Measurements from ENCODE around the gene HYKK.
"Not testable (repeated sequence)": the region's sequence is repeated elsewhere in the genome, so short reads cannot be mapped to it uniquely, and the experiment has no call there.

The HYKK gene

DNA sequence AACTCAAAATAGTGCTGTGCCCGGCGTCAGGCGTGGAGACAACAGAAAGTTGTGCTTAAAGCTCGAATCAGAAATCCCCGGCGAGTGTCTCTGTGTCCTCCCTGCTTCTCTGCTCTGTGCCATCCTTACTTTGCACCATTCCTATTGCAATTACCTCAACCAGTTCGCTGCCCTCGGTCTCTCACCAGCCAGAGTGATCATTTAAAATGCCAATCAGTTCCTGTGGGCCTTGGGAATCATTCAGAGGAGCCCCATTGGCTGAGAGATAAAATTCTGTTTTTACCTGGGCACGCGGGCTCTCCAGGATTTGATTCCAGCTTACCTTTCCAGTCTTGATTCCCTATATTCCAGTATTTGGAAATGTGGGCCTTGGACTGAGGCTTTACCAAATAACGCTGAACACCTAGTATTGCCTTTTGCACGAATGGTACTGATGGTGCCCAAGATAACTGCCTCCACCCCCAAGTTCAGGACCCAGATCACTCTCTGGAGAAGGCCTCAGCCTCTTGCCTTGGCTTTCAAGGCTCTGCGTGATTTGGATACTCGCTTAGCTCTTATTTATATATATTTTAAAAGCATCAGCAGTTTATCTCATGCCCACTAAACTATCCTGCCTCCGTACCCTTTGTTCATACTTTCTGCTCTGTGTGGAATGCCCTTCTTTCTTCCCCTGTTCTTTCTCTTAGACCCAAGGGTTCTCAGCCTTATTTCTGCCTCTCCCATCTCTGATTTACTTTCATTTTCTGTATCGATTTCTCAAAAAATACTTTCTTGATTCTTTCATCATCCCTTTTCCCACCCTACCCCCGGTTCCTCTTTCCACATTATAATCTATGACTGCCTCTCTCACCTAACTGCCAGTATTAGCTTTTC is 33.7 kb downstream of the HYKK start:
- DNase-seq: no peak

DNA sequence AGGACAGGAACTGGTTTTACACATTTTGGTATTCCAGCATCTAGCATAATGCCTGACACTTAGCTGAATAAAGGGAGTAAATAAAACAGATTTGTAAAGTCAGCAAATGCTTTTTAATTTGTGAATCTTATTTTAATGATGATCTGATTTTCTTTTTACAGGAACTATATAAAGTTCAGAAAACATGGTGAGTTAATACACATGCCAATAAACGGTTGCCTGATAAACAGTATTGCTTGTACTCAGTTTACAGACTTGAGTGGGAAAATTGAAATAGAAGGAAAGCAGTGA is 34.3 kb downstream of the HYKK start:
- no peak for DNase-seq

DNA sequence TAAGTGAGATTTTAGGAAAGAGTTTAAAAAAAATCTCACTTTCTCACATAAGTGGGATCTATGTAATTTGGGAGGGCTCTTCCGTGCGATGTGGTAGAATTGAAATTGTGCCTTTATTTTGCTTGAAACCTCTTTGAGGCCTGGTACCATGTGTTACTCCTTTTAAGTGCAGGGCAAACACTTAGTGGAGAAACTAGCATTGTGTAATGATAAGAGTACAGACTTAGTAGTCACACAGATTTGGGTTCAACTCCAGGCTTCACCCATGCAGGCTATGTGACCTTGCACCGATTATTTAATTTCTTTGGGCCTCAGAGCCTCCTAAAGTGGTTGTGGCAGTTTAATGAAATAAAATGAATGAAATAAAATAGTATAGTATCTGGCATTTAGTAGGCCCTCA is 35.3 kb downstream of the HYKK start:
- no peak for DNase-seq

DNA sequence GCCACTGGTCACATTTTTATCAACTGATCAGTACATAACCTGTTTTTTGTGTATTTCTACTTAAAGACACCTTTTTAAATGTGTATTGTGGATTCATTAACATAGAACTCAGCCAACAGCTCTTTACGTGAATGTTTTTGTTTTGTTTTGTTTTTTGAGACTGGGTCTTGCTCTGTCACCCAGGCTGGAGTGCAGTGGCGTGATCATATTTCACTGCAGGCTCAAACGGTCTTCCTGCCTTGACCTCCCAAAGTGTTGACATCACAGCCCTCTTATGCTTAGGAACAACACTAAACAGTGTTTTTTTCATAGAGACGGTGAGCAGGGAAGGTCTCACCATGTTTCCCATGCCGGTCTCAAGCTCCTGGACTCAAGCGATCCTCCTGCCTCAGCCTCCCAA is 42.8 kb downstream of the HYKK start:
- no peak for DNase-seq

DNA sequence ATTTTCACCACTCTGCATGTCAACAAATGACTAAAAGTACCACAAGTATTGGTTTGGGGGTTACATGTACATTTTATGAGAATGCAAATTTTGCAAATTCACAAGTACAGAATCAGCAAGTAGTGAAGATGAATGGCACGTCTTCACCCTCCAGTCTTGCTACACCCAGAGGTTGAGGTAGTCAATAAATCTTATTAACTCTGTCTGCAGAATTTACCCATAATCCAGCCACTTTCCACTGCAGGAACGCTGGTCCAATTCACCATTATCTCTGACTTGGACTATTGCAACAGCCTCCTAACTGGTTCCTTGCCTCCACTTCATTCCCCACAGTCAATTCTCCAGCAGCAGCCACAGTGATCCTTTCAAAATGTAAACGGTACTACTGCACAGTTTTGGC is 43.4 kb downstream of the HYKK start:
- DNase-seq: no peak

DNA sequence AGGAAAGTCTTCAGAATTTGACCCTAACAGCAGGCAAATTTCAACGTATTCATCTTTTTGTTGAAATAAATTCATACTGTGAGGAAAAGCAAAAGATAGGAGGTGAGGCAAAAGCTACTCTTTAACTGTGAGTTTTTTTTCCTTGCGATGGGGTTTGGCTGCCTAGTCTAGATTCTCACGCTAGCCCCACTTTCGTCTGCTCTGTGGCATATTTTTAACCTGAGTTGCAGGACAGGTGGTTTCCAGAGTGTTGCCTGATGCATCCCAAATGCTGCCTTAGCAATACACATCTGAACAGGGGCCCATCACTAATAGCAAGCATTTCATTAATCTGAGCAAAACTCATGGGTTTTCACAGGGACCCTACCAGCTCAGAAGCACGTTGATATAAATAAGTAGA is 44.5 kb downstream of the HYKK start:
- DNase-seq: no peak

DNA sequence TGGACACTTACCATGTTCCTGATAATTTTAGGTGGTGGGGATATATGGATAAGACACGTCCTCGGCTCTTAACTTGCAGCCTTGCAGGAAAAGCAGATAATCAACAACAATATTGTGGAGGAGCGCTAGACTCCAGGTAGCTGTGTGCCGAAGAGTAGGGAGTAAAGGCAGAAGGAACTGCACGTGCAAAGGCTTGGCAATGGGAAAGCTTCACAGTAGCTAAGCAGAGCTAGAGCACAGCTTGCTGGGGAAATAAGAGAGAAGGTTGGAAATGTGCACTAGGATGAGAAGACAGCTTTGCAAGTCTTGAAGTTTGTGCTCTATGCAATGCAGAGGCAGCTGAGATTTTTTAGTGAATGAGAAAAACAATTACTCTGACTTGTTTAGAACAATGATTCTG is 45.2 kb downstream of the HYKK start:
- DNase-seq: peak in 1 of 3 experiments; percentile 27

DNA sequence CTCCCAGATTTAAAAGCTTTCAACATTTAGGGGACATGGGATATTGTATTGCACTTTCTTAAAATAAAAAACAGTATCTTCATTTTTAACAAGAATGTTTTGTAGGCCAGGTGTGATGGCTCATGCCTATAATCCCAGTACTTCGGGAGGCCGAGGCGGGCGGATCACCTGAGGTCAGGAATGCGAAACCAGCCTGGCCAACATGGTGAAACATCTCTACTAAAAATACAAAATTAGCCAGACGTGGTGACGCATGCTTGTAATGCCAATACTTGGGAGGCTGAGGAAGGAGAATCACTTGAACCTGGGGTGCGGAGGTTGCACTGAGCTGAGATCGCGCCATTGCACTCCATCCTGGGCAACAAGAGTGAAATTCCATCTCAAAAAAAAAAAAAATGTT is 52.8 kb downstream of the HYKK start:
- DNase-seq: not testable (repeated sequence)

DNA sequence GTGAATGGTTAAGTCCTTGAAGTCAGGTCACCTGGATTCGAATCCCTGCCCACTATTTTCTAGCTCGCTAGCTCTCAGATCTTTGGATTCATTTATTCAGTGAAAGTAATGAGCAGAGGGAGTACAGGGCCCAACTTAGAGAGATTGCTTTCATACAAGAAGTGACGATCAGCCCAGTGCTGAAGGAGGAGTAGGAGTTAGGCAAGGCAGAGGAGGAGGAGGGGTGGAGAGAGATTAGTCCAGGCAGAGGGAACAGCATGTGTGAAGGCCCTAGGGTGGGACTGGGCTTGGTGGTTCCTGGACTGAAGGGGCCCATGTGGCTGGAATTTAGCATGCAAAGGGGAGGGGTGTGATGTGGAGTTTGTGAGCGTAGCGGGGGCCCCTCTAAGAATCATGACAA is 54.1 kb downstream of the HYKK start:
- no peak for DNase-seq

DNA sequence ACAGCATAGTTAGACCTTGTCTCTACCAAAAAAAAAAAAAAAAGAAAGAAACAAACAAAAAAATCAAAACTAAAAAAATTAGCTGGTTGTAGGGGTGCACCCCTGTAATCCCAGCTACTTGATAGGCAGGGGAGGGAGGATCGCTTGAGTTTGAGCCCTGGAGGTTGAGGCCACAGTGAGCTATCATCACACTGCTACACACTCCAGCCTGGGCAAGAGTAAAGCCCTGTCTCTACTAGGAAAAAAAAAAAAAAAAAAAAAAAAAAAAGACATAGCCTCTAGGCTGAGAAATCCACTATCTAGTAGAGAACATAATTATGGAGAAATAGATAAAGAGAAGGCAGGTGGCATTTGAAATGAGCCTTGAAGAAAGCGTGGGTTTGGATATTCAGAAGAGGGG is 55.7 kb downstream of the HYKK start:
- no peak for DNase-seq

DNA sequence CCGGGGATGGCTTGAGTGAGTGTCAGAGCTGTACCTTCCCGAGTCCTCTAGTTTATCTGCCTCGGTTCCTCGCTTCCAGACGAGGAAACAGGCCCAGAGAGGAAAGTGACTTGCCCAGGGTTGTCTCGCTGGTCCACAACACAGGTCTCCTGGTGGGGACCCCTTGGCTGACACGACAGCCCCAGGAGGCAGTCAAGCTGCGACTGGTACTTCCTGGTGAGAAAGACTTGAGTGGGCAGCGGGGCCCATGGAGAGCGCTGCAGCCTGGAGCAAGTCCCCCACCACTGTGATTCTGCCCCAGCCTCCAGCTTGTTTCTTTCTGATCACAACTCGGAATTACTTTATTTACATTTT is 57.3 kb downstream of the HYKK start:
- no peak for DNase-seq

DNA sequence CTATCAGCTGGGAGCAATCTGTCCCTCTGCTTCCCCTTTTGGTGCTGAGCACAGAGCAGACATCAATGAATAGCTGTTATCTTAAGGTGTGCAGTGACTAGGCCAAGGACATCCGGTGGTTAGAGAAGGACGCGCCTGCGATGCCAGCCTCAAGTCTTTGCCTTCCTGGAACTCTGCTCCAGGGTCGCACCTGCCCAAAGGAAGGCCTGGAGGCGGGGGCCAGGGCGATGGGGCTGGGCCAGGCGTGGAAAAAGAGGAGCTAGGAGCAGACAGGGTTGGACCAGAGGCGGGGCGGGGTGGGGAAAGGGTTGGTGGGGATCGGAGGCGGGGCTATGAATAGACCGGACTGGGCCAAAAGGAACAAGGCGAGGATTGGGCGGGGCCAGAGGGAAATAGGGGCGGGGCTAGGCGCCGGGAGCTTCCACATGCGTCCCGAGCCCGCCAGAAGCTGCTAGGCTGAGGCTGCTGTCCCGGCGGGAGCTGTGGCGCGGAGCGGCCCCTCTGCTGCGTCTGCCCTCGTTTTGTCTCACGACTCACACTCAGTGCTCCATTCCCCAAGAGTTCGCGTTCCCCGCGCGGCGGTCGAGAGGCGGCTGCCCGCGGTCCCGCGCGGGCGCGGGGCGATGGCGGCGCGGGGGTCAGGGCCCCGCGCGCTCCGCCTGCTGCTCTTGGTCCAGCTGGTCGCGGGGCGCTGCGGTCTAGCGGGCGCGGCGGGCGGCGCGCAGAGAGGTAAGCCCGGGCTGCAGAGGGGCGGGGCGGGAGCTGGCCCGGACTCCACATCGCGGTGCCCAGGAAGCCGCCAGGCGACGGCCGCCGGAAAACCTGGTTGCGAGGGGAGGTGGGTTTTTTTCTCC is 57.9 kb downstream of the HYKK start, which contains the start of gene CHRNA5:
CHRNA5 (plus strand) TSS at position 424 of the 854 bp plus-strand sequence; CDS start at position 624, 200 bp downstream.
- peak; percentile 88 to 96 (median 93) for DNase-seq

DNA sequence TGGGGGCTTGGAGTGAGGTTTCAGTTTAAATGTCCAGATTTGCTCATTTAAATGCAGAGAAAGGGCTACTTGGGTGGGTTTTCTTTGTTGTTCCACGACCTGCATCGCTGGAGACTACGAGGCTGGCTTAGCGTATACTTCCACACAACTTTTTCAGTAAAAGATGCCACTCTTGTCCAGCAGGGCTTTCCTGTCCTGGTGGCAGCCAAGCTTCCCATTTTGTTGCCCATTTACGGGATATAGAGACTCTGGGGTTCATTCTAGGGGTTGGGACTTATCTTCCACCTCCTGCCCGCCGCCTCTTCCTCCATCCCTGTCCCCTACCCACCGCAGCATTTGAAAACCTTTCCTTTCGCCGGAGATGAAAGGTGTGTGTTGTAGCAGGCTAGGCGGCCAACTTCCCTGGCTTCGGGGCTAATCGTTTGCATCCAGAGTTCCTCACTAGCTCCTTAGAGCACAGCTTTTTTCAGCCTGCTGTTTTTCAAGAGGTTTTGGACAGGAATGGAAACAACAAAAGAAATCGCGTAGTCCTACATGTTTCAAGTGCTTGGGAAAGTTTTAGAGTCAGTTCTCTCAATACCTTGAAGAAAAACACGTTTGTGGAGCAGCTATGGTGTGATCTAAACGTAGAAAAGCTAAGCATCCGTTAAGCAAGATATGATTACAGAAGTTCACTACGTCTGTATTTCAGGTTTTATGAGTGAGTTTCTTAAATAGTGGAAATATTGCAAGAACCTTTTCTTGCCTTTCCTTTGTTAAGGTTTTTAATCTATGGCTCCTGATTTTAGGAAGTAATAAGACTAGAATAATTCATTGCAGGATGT is 58.8 kb downstream of the HYKK start:
- peak; percentile 6 to 87 (median 82) for DNase-seq

DNA sequence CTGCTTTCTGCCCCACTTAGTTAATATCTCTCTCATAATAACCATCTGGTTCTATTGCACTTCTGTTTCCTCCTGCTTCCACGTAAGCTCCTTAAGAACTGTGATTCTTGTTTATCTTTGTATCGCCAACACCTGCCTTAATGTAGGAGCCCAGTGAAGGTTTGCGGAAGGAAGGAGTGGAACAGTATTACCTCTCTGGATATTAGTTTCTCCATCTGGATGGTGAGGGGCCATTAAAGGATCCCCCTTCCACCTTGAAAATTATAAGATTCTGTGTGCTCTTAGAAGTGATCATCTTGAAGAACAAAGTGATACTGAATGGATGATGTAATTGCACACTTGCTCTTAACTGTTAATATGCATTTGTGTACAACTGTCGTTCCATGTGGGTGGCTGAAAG is 60.2 kb downstream of the HYKK start:
- peak in 1 of 3 experiments; percentile 16 for DNase-seq

DNA sequence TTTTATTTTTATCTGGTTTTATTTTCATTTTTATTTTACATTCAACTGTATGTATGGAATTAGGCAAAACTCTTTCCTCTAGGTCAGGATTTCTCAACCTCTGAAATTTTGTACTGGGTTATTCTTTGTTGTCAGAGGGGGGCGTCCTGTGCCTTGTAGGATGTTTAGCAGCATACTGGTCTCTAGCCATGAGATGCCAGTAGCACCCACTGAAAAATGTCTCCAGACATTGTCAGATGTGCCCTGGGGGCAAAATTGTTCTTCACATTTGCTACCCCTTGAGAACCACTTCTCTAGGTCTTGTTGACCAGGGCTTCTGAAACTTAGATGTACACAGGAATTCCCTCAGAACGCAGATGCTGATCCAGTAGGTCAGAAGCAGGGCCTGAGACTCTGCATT is 63.3 kb downstream of the HYKK start:
- DNase-seq: no peak

DNA sequence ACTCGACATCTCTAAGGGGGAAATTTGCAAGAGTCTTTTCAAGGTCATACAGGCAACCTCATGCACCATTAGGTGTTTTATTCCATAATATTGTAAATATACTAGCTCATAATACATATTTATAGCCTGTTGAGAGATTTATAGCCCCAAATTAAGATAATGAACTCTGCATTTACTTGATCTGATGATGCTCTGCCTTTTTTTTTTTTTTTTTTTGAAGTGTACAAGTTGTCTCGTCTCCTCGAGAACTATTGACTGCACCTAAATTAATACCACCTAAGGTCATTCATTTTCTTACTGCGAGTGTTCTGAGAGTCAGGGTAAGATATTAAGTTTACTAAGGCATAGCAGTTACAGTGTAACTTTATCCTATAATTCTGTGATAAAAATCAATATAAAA is 64.0 kb downstream of the HYKK start:
- DNase-seq: peak in 1 of 3 experiments; percentile 26

DNA sequence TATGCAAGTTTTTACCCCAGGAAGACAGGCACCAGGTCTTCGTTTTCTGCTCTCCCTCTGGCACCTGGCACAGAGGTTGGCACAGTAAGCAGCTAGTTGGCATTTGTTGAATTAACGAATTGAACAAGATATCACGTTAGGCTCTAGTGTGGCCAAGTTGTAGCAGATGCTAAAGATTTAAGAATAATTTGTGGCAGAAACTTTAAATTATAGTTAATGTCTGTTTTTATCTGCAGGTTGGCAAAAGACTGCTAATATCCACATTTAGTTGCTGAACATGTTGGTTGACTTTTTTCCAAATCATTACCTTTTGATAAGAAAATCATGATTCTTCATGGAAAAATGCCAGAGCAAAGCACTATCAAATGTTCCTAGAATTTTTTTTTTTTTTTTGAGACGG is 66.0 kb downstream of the HYKK start:
- no peak for DNase-seq

DNA sequence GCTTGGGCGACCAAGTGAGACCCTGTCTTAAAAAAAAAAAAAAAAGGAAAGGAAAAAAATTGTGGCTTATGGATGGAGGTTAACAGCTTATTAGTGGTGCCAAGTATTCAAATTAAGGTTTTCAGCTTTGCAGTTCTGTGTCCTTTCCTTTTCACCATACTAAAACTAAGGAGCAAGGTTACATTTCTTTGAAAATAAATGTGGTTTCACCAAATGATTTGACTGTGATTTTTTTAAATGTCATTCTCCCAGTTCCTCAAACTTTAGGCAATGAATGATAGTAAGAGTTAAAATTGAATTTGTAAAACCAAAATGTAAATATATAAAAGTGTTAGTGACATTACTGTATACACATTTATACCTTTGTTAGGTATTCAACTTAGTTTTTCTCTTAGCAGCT is 67.6 kb downstream of the HYKK start:
- DNase-seq: no peak
